ENCODE data around the gene BACH1.

BACH1 gene

GRCh38 chr21:29365661-29366265, 67.0 kb downstream of the BACH1 start:
- H3K9me2 ChIP-seq (replicated peaks; ENCODE audit: insufficient read depth, low read length) = no peaks in the 10 kb centered on the region
- H4K20me1 ChIP-seq (ENCODE audit: low read depth, low read length) = no peaks in the 10 kb centered on the region
- no peak for TF ChIP-seq CTCF (IDR thresholded peaks at IDR 0.05; ENCODE audit: insufficient read depth, low read length, poor library complexity, severe bottlenecking)
- TF ChIP-seq EZH2phosphoT487 (conservative IDR thresholded peaks at IDR 0.05; ENCODE audit: low read length) = no peak
- no peaks in the 10 kb centered on the region for H3K36me3 ChIP-seq (ENCODE audit: low read length)
- H3K4me2 ChIP-seq (ENCODE audit: low read depth, low read length, poor library complexity, severe bottlenecking) = no peak overlapping the region
- H3F3A ChIP-seq (ENCODE audit: insufficient read depth) = no peaks in the 10 kb centered on the region
- H2AFZ ChIP-seq (ENCODE audit: low read depth, low read length, severe bottlenecking) = no peak overlapping the region
- H3K27ac ChIP-seq (ENCODE audit: low read depth, low read length) = no peak overlapping the region
- no peak overlapping the region for H3K4me3 ChIP-seq (ENCODE audit: insufficient read depth, low read length, poor library complexity, severe bottlenecking)
- H3K9ac ChIP-seq (ENCODE audit: low read length) = no peak overlapping the region
- H3K9me3 ChIP-seq (ENCODE audit: insufficient read depth, low read length) = no peaks in the 10 kb centered on the region
- H3K27me3 ChIP-seq (ENCODE audit: low read length) = no peaks in the 10 kb centered on the region
- no peaks in the 10 kb centered on the region for H3K79me2 ChIP-seq (ENCODE audit: insufficient read depth, low read length)

- Histone ChIP-seq H3K36me3 (ENCODE audit: low read length) (no peaks in the 10 kb centered on the region), H4K20me1 (ENCODE audit: low read depth, low read length) (no peaks in the 10 kb centered on the region), H3K9me2 (replicated peaks; ENCODE audit: insufficient read depth, low read length) (no peaks in the 10 kb centered on the region), H3K4me2 (ENCODE audit: low read depth, low read length, poor library complexity, severe bottlenecking) (no peak overlapping the region), H3F3A (ENCODE audit: insufficient read depth) (no peaks in the 10 kb centered on the region), H3K27ac (ENCODE audit: low read depth, low read length) (no peak overlapping the region), H2AFZ (ENCODE audit: low read depth, low read length, severe bottlenecking) (no peak overlapping the region), H3K4me3 (ENCODE audit: insufficient read depth, low read length, poor library complexity, severe bottlenecking) (no peak overlapping the region), H3K27me3 (ENCODE audit: low read length) (no peaks in the 10 kb centered on the region), H3K9me3 (ENCODE audit: insufficient read depth, low read length) (no peaks in the 10 kb centered on the region), H3K79me2 (ENCODE audit: insufficient read depth, low read length) (no peaks in the 10 kb centered on the region), H3K9ac (ENCODE audit: low read length) (no peak overlapping the region)
- TF ChIP-seq EZH2phosphoT487 (conservative IDR thresholded peaks at IDR 0.05; ENCODE audit: low read length) (no peak), CTCF (IDR thresholded peaks at IDR 0.05; ENCODE audit: insufficient read depth, low read length, poor library complexity, severe bottlenecking) (no peak)
Observed at GRCh38 chr21:29366532-29366931, 67.8 kb downstream of the BACH1 start.

GRCh38 chr21:29367335-29367734, 68.6 kb downstream of the BACH1 start:
- H4K20me1 ChIP-seq (ENCODE audit: low read depth, low read length) = no peaks in the 10 kb centered on the region
- H3K9me2 ChIP-seq (replicated peaks; ENCODE audit: insufficient read depth, low read length) = no peaks in the 10 kb centered on the region
- H3K36me3 ChIP-seq (ENCODE audit: low read length) = no peaks in the 10 kb centered on the region
- H3K27me3 ChIP-seq (ENCODE audit: low read length) = no peaks in the 10 kb centered on the region
- H3K4me2 ChIP-seq (ENCODE audit: low read depth, low read length, poor library complexity, severe bottlenecking) = no peak overlapping the region
- no peaks in the 10 kb centered on the region for H3K79me2 ChIP-seq (ENCODE audit: insufficient read depth, low read length)
- no peak overlapping the region for H2AFZ ChIP-seq (ENCODE audit: low read depth, low read length, severe bottlenecking)
- H3K27ac ChIP-seq (ENCODE audit: low read depth, low read length) = no peak overlapping the region
- no peaks in the 10 kb centered on the region for H3K9me3 ChIP-seq (ENCODE audit: insufficient read depth, low read length)
- no peak overlapping the region for H3K4me3 ChIP-seq (ENCODE audit: insufficient read depth, low read length, poor library complexity, severe bottlenecking)
- H3K9ac ChIP-seq (ENCODE audit: low read length) = no peak overlapping the region
- no peak for TF ChIP-seq CTCF (IDR thresholded peaks at IDR 0.05; ENCODE audit: insufficient read depth, low read length, poor library complexity, severe bottlenecking)
- no peak for TF ChIP-seq EZH2phosphoT487 (conservative IDR thresholded peaks at IDR 0.05; ENCODE audit: low read length)
- no peaks in the 10 kb centered on the region for H3F3A ChIP-seq (ENCODE audit: insufficient read depth)

Data from SU-DHL-6 (cell line).